Stimulated activated CD4-positive, alpha-beta T cell treated with anti-CD3 and anti-CD28 coated beads, Interleukin-12 subunit alpha, Interleukin-12 subunit beta, amount 100 ng/mL, for 48 hours (primary cell): ENCODE measurements around the gene NDUFAF4.
"Not testable (repeated sequence)": the region's sequence is repeated elsewhere in the genome, so short reads cannot be mapped to it uniquely, and the experiment has no call there.

Source experiments
- DNase-seq, 3 donors: peaks; one replicate each; pipeline ENCODE4 v3.0.0-alpha.2; 2020; ENCODE audit warnings: low read depth in 2 of 3, low spot score in 1 of 3

Gene NDUFAF4

GRCh38 chr6:96899451-96899998 lies 1.8 kb upstream of the NDUFAF4 start:
- no peak for DNase-seq

GRCh38 chr6:96899019-96899418 lies 1.3 kb upstream of the NDUFAF4 start:
- DNase-seq: no peak

GRCh38 chr6:96898241-96898851 lies 655 bp upstream of the NDUFAF4 start:
- no peak for DNase-seq

GRCh38 chr6:96889146-96889545 lies 8.5 kb downstream of the NDUFAF4 start:
- no peak for DNase-seq

GRCh38 chr6:96888745-96889144 lies 8.9 kb downstream of the NDUFAF4 start:
- DNase-seq: no peak

GRCh38 chr6:96886519-96886918 lies 11.2 kb downstream of the NDUFAF4 start:
- DNase-seq: no peak

GRCh38 chr6:96885187-96885631 lies 12.5 kb downstream of the NDUFAF4 start:
- DNase-seq: not testable (repeated sequence)

GRCh38 chr6:96878143-96878542 lies 19.5 kb downstream of the NDUFAF4 start:
- DNase-seq: no peak

- DNase-seq: no peak
These were observed 20.7 kb downstream of the NDUFAF4 start for GRCh38 chr6:96876886-96877545.

GRCh38 chr6:96872976-96873375 lies 24.7 kb downstream of the NDUFAF4 start:
- no peak for DNase-seq

GRCh38 chr6:96865055-96865405 lies 32.7 kb downstream of the NDUFAF4 start:
- DNase-seq: no peak

- DNase-seq: no peak
These were observed 33.3 kb downstream of the NDUFAF4 start for GRCh38 chr6:96864216-96865054.

GRCh38 chr6:96862560-96862959 lies 35.1 kb downstream of the NDUFAF4 start:
- DNase-seq: no peak

- no peak for DNase-seq
These were observed 36.1 kb downstream of the NDUFAF4 start for GRCh38 chr6:96861588-96861987.

GRCh38 chr6:96856856-96857255 lies 40.8 kb downstream of the NDUFAF4 start:
- no peak for DNase-seq

GRCh38 chr6:96853083-96853482 lies 44.6 kb downstream of the NDUFAF4 start:
- no peak for DNase-seq

- DNase-seq: no peak
These were observed 45.1 kb downstream of the NDUFAF4 start for GRCh38 chr6:96852605-96853004.

- no peak for DNase-seq
These were observed 45.8 kb downstream of the NDUFAF4 start for GRCh38 chr6:96851858-96852257.

GRCh38 chr6:96849615-96850014 lies 48.1 kb downstream of the NDUFAF4 start:
- DNase-seq: no peak

- DNase-seq: no peak
These were observed 53.2 kb downstream of the NDUFAF4 start for GRCh38 chr6:96844530-96844929.

GRCh38 chr6:96841345-96841744 lies 56.3 kb downstream of the NDUFAF4 start:
- no peak for DNase-seq
